Endothelial cell of umbilical vein (primary cell): ENCODE results near the gene WDR27. TPM values are rescaled to one million over a fixed set of nuclear protein-coding genes. Genes with fewer than 3 reads are reported as not detected.

Source experiments
- BruUV-seq: library from RNA; stranded (reverse); fragments of 400-500 nt; replicated peaks from 2 replicates; lab custom pipeline; 2021; lab: Mats Ljungman, UMichigan
- CTCF ChIA-PET: fragments of 300-600, 350-600 bp; sonication (Branson Sonifier 250); formaldehyde crosslinking; loops from one replicate; lab custom pipeline; 2021; ENCODE audit warnings: antibody characterized with exemption, inconsistent platforms; lab: Charles Lee
- POLR2A ChIA-PET: fragments of 300-600, 350-600 bp; sonication (Branson Sonifier 250); formaldehyde crosslinking; loops from one replicate; lab custom pipeline; 2021; ENCODE audit warnings: antibody characterized with exemption, inconsistent platforms; lab: Charles Lee
- DNase-seq: peaks from one replicate; pipeline ENCODE4 v3.0.0-alpha.2; 2011; ENCODE audit warnings: low read depth, low spot score
- FAIRE-seq: peaks from 2 replicates; lab custom pipeline; 2011; peaks lifted over from hg19 to GRCh38; lab: Jason Lieb, UNC
- H2AFZ ChIP-seq: 2 replicates; pipeline ENCODE4 v1.6.0; 2012; ENCODE audit warnings: low read depth, low read length, control low read depth, inconsistent platforms
- H3K27ac ChIP-seq: 2 replicates; pipeline ENCODE4 v1.5.1; 2011; ENCODE audit warnings: low read depth, mild to moderate bottlenecking, control low read depth, low read length, moderate library complexity; ENCODE audit not compliant: insufficient read depth
- H3K27me3 ChIP-seq, 2 experiments: 2 replicates each; pipeline versions ENCODE4 v1.6.0 to v1.6.1; 2011; ENCODE audit warnings: low read length in 2 of 2, mixed read lengths in 1 of 2; ENCODE audit not compliant: control insufficient read depth in 2 of 2, insufficient read depth in 2 of 2
- H3K36me3 ChIP-seq, 2 experiments: 2 replicates in 1 of 2; 3 replicates in 1 of 2; pipeline ENCODE4 v1.5.1; 2011; ENCODE audit warnings: low read length in 2 of 2, mild to moderate bottlenecking in 1 of 2, moderate library complexity in 1 of 2; ENCODE audit not compliant: control insufficient read depth in 2 of 2, insufficient read depth in 2 of 2; ENCODE audit errors: extremely low read depth in 1 of 2
- H3K4me1 ChIP-seq: 3 replicates; pipeline ENCODE4 v1.5.1; 2011; ENCODE audit warnings: mild to moderate bottlenecking, low read length; ENCODE audit not compliant: control insufficient read depth, insufficient read depth; ENCODE audit errors: extremely low read depth
- H3K4me2 ChIP-seq: 2 replicates; pipeline ENCODE4 v1.6.1; 2011; ENCODE audit warnings: low read length, control low read depth, mixed read lengths; ENCODE audit not compliant: insufficient read depth
- H3K4me3 ChIP-seq, 3 experiments: fragments of 200-600 bp in 1 of 3; sonication (generic), shearing (Covaris generic) in 1 of 3; replicated peaks in 1 of 3; 2 replicates each; pipeline ENCODE4 v1.5.1; 2011 to 2016; ENCODE audit warnings: control low read depth in 3 of 3, low read length in 3 of 3, mild to moderate bottlenecking in 2 of 3, inconsistent platforms in 1 of 3, low read depth in 1 of 3, moderate library complexity in 1 of 3; ENCODE audit not compliant: insufficient read depth in 1 of 3
- H3K79me2 ChIP-seq: 2 replicates; pipeline ENCODE4 v1.6.0; 2012; ENCODE audit warnings: low read length, inconsistent platforms; ENCODE audit not compliant: control insufficient read depth, insufficient read depth
- H3K9ac ChIP-seq: replicated peaks from 2 replicates; pipeline ENCODE3; 2011; ENCODE audit warnings: low read length, control low read depth; ENCODE audit not compliant: insufficient read depth; ENCODE audit errors: extremely low read depth
- H3K9me1 ChIP-seq: replicated peaks from 3 replicates; pipeline ENCODE4 v1.6.0; 2011; ENCODE audit warnings: mild to moderate bottlenecking, low read length; ENCODE audit not compliant: control insufficient read depth, insufficient read depth; ENCODE audit errors: extremely low read depth
- H3K9me3 ChIP-seq: replicated peaks from 2 replicates; pipeline ENCODE4 v1.5.1; 2012; ENCODE audit warnings: low read length, inconsistent platforms; ENCODE audit not compliant: control insufficient read depth, insufficient read depth
- H4K20me1 ChIP-seq: replicated peaks from 2 replicates; pipeline ENCODE3; 2011; ENCODE audit warnings: mild to moderate bottlenecking, low read length; ENCODE audit not compliant: control insufficient read depth, insufficient read depth; ENCODE audit errors: extremely low read depth
- CTCF ChIP-seq, 2 donors: IDR thresholded peaks; 1 replicate in 1 of 2; 2 replicates in 1 of 2; pipeline ENCODE4 v1.5.1; 2011; ENCODE audit warnings: low read length in 2 of 2, mild to moderate bottlenecking in 2 of 2, moderate library complexity in 2 of 2, control low read depth in 1 of 2, inconsistent platforms in 1 of 2, low read depth in 1 of 2; ENCODE audit not compliant: insufficient read depth in 1 of 2; ENCODE audit errors: extremely low read depth in 1 of 2
- EZH2 ChIP-seq: IDR thresholded peaks from 2 replicates; pipeline ENCODE4 v1.6.1; 2012; ENCODE audit warnings: borderline replicate concordance, low read depth, mild to moderate bottlenecking, moderate library complexity, low read length, inconsistent platforms; ENCODE audit not compliant: severe bottlenecking
- FOS ChIP-seq: IDR thresholded peaks from 2 replicates; pipeline ENCODE4 v1.6.1; 2011; ENCODE audit warnings: mild to moderate bottlenecking, low read length, moderate library complexity, borderline replicate concordance; ENCODE audit not compliant: insufficient read depth
- JUN ChIP-seq: IDR thresholded peaks from 2 replicates; pipeline ENCODE4 v1.6.1; 2011; ENCODE audit warnings: borderline replicate concordance, low read depth; ENCODE audit not compliant: insufficient read length, insufficient read depth
- dilution Hi-C: fragments of 300-500 bp; cut with MboI; formaldehyde crosslinking; loops from one replicate; pipeline ENCODE4 v1.15.0; 2019; ENCODE audit warnings: low sequenced_read_pairs; ENCODE audit not compliant: extremely low pct_ligation_motif_present
- intact Hi-C: fragments of 100-400 bp; cut with micrococcal nuclease; formaldehyde crosslinking; loops from one replicate; pipeline ENCODE4 v1.10.0; 2022
- polyA plus RNA-seq, 4 experiments: library from polyadenylated mRNA; depleted of rRNA in 3 of 4; stranded (reverse) in 3 of 4; unstranded in 1 of 4; fragments of >200 nt; gene quantifications; 2 replicates each; pipeline versions ENCODE4 v1.2.1 to v1.2.3, GENCODE V29; 2011 to 2012; ENCODE audit warnings: missing spikeins in 1 of 4
- total RNA-seq: library from RNA; stranded (reverse); gene quantifications from 2 replicates; pipeline ENCODE4 v1.2.3, GENCODE V29; 2021
- TF ChIP-seq, protein P1 (sequence below): IDR thresholded peaks from 2 replicates; pipeline ENCODE4 v1.6.1; 2011; ENCODE audit not compliant: insufficient read depth, insufficient read length

WDR27 gene
- total and polyA plus RNA-seq, 2 donors (not counting 3 experiments of a cell fraction or from before 2014, with no cell fraction given): 60.1 to 69.7 TPM

- no peak for FAIRE-seq
- H3K9me1 ChIP-seq: no peaks in the 10 kb centered on the region
- intact Hi-C loops (no loop called here), dilution Hi-C loops (no loop called here)
- H3K9ac ChIP-seq: no peak overlapping the region
- ChIA-PET POLR2A (no interaction called here), CTCF (interaction anchor here (1.1 to 3.6 kb wide), 5 partner anchors 9 to 122 kb away, joined by 3 to 18 read pairs (median 4); no protein-coding TSS in a partner anchor)
- H3K4me2 ChIP-seq: no peak overlapping the region
- no peaks in the 10 kb centered on the region for H4K20me1 ChIP-seq
- H3K4me1 ChIP-seq: peaks cover under 1% of the 10 kb centered on the region
- H3K27me3 ChIP-seq: no peaks in the 10 kb centered on the region
- no peak overlapping the region for H3K27ac ChIP-seq
- TF ChIP-seq FOS (no peak), JUN (no peak), CTCF (IDR thresholded peaks at IDR 0.05; ENCODE audit: extremely low read depth in 1 of 2, insufficient read depth in 1 of 2, low read depth in 1 of 2, low read length in 2 of 2) (no peak), EZH2 (no peak)
- TF ChIP-seq, protein P1, sequence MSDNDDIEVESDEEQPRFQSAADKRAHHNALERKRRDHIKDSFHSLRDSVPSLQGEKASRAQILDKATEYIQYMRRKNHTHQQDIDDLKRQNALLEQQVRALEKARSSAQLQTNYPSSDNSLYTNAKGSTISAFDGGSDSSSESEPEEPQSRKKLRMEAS: no peak
- DNase-seq: no peak
- H3K36me3 ChIP-seq: peaks cover 12 to 22% of the 10 kb centered on the region in 2 experiments
- no peak overlapping the region for H3K4me3 ChIP-seq
- no peaks in the 10 kb centered on the region for H3K9me3 ChIP-seq
- H2AFZ ChIP-seq: no peak overlapping the region
- BruUV-seq: no TSS peak
- H3K79me2 ChIP-seq: peaks cover 7% of the 10 kb centered on the region
These were observed 8.2 kb upstream of the WDR27 start for GRCh38 chr6:169710009-169710408.
